ENCODE data around the gene PCSK6.

GRCh38 chr15:101406036-101406435, 83.5 kb downstream of the PCSK6 start:
- TF ChIP-seq GATA2 (IDR thresholded peaks at IDR 0.05; ENCODE audit: low read depth, low read length) (no peak), GATA3 (IDR thresholded peaks at IDR 0.05; ENCODE audit: low read depth, low read length) (no peak)
